HG03280 (cell line): ENCODE measurements around the gene PCDH9.

ENCODE experiments used
- ATAC-seq: cut with Tn5 transposase; IDR thresholded peaks from one replicate; pipeline ENCODE4 v1.9.1; 2021; ENCODE audit warnings: mild to moderate bottlenecking, moderate library complexity; ENCODE audit not compliant: unreplicated experiment

PCDH9 gene

DNA sequence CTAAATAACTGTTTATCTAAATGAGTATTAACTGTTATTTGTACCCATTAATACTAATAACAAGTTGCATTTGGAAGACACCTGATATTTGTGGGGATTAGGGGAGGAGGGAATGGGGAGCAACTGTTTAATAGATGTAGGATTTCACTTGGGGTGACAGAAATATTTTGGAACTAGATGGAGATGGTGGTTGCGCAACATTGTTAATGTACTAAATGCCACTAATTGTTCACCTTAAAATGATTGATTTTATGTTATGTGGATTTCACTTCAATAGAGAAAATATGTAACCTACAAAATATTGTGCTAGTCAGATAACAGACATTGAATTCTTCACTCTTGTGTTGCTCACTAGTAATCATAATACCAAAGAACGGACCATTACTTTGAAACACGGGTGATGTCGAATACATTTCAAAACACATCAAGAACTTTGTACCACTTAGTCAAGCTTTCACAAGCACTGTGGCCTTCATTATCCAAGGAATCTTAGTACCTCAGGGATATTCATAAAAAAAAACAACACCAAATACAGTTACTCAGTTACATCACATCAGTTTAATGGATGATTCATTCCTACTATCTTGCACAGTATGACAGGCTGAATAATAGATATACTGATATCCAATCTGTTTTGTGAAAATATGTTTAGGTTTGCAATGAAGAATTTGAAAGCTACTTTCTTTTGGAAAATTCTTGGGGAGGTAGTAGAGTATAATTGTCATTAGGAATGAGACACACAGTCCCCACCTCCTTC, 721.8 kb downstream of the PCDH9 start:
- no peak for ATAC-seq

DNA sequence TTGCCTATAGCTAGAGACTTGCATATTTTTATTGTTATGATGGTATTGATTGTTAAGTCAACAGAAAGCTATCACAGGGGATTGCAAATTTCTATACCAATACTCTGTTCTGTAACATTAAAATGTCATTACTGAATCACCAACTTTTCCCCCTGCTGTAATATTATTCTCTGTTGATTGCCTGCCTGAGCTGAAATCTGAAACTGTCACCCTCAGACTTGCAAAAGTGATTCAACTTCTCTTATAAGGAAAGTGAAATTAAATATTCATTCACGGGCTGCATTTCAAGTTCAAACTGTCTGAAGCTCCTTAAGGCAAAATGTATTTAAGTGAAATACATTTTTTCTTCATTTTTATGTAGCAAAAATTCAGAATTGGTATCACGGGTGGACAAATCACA, 723.2 kb downstream of the PCDH9 start:
- no peak for ATAC-seq

DNA sequence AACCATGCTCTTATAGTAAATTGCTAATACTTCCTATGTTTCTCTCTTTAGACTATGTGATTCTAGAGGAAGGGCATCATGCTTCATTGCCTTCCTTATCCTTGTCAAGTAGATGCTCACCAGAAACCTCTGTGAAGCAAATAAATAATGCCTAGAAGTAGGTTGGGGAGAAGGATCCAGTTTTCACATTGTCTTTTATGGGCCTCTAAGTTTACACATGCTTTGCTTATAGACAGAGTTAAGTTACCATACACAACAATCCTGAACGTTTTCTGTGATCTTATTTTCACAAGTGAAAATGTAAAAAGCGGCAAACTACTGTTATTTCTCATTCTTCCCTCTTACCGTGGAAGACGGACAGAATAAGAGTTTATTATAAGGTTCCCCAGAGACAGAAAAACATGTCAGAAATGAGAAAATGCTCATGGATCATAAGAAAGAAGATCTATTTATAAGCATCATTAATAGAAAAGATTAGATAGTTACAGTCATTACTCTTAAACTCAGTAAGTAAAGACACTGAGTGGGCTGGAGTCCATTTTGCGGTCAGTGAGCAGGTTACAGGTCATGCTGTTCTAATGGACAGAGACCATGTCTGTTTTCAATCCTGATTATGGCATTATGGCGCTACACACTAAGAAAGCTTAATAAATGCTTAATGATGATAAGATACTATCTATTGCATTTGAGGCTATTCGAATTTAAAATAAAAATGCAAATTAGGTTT, 723.9 kb downstream of the PCDH9 start:
- ATAC-seq = no peak

DNA sequence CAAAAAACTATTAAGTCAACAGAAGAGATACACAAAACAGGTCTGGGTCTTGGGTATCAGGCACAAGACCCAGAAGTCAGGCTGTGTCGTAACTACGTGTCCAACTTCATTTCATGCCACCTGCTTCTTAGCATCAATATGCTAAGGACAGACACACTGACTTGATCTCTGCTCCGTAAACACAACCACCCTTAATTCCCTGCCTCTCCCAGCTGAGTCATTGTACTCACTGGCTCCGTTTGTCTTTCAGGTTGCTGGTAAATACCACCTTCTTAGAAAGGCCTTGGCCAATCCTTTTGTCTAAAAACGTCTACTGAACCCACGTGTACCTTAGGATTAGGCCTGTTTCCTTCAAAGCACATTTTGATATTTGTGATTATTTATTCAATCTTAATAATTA, 726.2 kb downstream of the PCDH9 start:
- ATAC-seq = no peak

DNA sequence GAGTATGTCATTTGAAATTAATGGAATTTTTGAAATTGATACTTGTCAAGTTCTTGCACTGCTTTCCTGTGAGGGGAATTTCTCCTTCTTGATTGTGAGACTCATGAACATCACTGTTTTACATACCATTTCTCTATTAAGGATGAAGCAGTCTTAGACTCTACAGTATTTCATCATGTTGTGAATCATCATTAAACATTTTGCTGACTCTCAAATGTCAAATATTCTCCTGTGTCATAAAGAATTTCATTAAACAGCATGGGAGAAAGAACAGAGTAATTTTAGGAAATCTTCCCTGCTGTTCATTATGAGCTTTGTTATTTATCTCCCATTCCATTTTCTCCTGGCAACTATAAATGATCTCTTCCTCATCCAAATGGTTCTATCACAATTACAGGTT, 729.0 kb downstream of the PCDH9 start:
- no peak for ATAC-seq

DNA sequence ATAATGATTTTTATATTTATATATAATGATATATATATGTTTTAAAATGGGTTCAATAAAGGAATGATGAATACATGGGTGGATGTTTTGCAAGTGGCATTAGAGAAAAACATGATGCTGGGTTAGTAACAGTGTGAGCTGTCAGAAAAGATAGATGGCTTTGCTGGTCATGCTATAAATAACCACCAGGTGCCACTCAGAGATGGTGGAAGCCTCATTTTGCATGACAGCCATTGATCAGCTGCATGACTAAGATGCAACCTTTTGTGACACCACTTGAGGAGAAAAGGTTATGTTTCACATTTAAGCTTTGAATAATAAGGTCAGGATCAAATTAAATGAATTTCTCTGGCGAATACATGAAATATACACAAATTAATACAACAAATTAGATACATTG, 737.7 kb downstream of the PCDH9 start:
- peak; percentile 80 for ATAC-seq

DNA sequence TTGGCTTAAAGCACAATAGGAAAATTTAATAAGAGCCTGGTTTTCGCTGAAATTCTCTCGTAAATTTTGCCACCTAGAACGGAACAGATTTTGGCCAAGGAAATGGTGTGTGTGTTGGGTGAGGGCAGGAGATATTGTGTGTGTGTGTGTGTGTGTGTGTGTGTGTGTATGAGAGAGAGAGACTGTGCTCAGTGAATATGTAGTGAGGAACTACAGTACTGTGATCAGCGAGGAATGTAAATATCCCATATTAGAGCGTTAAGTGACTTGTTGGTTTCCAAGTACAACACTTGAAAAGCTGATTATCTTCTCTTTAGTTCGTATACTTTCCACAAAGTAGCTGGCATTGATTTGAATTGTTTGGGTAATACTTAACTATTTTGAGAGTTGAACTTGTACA, 738.9 kb downstream of the PCDH9 start:
- ATAC-seq = no peak

DNA sequence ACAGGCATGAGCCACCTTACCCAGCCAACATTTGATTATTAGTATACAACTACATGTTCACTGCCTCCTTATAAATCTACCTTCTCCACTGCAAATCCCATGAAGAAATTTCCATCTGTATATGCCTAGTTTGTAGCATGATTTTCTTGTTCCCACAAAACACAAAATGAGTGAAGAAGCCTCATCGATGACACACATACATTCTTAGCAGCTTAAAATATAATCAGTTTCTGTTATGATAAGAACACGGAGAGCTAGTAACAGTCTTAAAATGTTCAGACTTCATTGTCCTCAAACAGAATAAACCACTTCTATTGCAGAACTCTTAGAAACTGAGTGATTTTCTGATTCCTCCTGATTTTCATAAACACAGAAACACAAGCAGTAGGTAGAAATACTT, 740.5 kb downstream of the PCDH9 start:
- no peak for ATAC-seq

DNA sequence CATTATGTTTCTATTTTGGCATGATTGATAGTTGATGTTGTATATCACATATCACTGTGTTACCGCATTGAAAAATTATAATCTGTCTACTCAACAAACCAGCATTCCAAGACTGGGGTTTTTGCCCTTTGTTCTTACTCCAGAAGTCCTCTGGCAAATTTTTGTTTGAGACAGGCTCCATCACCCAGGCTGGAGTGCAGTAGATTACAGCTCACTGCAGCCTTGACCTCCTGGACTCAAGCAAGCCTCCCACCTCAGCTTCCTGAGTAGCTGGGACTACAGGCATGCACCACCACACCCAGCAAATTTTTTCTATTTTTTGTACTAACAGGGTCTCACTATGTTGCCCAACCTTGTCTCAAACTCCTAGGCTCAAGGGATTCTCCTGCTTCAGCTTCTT, 741.0 kb downstream of the PCDH9 start:
- ATAC-seq = no peak

DNA sequence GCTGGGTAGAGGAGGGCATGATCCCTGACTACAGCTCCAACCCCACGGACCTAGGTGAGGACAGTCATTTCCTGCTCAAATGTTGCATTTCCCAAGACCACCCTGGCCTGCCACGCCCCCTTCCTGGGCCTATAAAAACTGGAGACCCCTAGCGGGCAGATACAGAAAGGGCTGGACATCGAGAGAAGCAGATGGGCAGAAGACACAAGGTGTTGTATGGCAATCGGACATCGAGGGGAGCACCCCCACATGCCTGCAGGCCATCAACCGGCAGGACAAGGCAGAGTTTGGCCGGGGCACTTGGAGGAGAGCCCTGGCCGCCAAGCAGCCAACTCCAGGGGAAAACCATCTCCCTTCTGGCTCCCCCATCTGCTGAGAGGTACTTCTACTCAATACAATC, 746.4 kb downstream of the PCDH9 start:
- no peak for ATAC-seq

DNA sequence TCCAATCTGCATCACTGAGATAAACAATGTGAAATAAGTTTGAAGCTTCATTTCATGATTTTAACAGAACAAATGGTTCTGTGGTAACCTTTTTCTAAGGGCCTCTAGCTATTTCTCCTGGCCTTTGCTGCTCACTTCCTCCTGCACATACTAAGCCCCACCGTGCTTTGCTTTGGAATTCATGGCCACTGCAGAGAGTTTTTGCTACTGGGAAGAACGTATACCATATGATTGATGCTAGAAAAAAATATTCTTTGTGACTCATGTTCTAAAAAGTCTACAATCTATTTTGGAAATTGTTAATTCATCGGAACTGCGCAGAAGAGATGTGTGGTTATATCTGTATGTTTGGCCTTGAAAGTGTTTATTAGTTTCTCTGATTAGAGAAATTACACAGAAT, 747.3 kb downstream of the PCDH9 start:
- no peak for ATAC-seq

DNA sequence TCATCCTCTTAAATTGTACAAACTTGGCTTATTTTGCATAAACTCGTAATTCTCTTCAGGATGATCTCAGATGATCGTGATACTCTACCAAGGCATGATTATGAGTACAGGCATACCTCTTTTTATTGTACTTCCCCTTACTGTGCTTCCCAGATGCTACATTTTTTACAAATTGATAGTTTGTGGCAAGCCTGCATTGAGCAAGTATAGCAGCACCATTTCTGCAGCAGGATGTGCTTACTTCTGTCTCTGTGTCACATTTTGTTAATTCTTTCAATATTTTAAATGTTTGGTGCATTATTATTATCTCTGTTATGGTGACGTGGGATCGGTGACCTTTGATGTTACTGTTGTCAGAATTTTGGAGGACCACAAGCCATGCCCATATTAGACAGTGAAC, 752.3 kb downstream of the PCDH9 start:
- no peak for ATAC-seq

DNA sequence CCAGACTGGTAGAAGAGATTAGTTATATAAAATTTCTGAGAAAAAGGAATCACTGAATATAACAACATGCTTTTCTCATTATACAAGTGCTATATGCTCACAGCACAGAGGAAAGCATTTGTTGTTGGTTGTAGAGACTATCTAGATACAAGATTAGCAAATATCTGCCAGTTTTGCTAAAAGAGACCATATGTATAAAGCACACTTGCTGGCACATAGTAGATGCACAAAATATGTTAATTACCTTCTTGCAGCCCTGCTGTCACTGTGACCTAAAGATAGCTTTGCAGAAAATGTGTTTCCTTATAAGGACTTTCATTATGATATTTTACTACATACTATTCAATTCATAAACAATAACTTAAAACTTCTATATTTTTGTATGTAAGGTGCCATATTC, 755.1 kb downstream of the PCDH9 start:
- no peak for ATAC-seq

DNA sequence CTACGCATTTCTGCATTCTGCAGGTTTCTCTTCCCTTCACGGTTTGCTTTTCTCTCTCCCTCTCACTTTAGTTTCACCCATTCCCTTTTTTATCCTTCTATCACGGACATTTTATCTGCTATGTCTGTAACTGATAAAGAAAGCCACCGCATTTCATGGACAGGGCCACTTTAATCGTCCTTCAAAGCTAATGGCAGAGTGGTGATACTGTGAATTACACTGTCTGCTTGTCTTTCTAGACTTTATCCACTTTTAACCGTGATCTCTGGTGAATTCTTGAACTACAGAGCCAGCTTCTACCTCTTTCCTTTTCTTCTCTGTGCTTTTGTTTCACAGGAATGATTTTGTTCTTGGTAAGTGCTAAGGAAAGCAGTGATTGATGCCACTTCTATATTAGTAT, 760.4 kb downstream of the PCDH9 start:
- no peak for ATAC-seq

DNA sequence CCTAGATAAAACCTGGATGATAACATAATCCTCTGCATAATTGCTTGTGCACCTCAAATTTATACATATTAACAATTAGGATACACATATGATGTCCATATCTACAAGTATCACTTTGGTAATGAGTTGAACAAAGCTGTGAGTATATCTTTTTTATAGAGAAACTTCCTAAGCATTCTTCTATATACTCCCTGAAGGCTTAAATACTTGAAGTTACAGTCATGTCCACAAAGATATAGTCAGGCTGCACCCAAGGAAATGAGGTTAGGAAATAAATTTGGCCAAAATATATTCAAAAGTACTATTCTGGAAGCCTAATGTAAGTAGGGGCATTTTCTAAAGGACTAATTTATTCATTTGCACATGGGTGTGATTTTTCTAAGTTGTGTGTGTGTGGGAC, 761.5 kb downstream of the PCDH9 start:
- no peak for ATAC-seq

DNA sequence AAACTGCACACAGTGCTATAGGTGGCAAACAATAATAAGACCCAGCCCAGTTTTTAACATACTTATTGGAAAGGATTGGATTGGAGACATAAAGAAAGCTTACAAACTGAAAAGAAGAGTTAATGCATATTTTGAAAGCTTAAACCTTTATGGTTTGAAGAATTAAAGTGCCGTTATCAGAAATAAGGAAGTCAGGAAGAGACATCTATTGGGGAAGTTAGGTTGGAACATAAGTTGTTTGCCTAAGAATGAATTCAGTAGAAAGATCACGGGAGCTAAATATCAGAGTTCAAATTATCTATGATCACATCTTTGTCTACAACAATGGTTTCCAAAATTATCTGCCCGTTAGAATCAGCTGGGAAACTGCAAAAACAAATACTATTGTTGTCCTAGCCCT, 767.9 kb downstream of the PCDH9 start:
- no peak for ATAC-seq

DNA sequence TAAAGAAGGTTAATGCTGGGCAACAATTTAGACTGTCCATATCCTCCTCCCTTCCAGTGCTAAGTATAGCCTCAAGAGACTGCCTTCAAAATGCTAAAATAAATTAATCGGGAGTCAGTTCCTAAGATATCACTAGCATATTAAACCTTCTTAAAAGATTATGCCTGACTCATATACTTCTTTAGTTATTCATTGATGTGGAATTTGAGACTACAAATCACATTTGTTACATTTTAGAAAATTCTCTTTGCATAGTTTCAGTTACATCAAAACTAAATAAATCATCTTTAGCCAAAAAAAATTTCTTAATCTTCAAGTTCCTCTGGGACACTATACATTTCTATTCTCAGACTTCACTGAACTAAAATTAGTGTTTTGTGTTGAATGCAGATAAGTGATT, 769.1 kb downstream of the PCDH9 start:
- no peak for ATAC-seq

DNA sequence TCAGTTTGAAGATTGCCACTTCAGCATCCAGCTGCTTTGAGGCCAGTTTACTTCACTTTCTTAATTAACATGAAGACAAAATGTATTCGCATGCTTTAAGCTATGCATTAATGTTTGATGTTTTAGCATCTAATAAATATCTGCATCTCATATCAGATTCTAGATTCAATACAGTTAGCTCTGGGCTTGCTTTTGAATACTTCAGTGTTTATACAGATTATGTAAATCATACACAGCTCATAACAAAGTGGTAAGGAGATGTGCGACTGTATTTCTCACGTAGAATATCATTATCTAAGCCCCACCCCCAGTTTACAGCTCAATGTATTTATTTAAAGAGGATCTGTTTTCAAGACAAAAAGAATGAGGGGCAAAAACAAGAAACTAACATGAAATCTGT, 770.5 kb downstream of the PCDH9 start:
- ATAC-seq = no peak

DNA sequence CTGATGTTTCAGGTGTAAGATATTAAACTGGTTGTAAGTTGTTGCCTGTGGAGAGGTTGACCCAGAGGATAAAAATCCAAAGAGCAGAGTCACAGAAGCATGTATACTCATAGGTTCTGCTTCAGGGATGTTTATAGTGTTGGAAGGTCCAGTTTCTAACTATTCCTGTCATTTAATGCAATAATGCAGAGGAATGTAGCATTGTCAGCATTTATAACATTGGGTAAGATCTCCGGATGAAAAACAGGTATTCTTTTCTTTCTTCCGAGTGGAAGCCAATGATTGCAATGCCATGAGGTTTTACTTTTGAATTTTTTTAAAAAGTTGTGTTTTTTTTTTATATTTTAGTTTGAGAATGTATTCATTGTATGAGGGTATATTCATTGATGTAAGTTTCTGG, 771.0 kb downstream of the PCDH9 start:
- no peak for ATAC-seq

DNA sequence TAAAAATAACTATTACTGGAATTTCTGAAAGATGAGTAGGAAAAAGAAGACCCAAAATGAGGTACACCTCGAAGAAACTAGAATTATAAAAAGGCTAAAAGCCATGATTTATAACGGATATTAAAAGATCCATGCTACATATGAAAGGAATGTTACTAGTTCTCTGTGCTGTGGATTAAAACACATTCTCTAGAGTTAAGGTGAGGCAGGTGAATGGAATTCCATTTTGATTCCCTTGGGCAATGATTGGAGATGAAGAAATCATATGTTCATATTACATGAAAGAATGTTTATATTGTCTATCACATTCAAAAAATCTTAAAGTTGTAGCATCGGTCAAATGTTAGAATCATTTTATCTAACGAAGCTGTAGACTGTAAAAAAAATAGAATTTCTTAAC, 783.7 kb downstream of the PCDH9 start:
- ATAC-seq = no peak

DNA sequence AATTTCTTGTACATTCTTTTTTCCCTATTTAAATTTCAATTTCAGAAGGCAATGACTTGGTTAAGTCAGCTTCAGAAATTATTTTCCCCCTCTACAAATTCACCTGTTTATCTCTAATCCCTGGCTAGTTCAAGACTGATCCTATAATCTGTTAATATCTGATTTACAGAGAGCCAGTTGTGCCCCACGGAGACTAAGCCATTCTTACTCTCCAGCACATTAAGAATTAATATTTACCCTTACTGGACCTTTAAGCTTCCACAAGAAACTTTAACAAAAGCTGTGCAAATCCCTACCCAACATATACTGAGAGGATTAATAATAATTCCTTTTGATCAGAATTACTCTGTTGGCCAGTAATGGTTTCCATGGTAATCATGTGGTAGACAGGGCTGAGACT, 786.2 kb downstream of the PCDH9 start:
- no peak for ATAC-seq

DNA sequence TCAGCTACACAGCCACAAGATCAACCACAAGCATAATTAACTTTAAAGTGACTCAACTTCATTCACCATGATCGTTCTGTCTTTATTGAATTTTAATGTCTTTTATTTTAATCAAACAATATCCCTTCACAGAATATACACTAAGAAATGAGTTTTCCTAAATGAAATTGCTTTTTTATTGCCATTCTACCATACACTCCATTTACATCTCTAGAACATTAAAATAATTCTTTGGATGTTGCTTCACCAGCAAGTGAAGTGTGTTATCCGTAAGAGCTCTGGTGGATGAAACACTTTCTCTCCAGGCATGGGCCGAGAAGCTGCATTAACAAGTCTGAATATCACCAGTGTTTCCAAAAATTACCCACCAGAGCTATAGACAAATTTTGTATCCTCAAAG, 789.2 kb downstream of the PCDH9 start:
- no peak for ATAC-seq

DNA sequence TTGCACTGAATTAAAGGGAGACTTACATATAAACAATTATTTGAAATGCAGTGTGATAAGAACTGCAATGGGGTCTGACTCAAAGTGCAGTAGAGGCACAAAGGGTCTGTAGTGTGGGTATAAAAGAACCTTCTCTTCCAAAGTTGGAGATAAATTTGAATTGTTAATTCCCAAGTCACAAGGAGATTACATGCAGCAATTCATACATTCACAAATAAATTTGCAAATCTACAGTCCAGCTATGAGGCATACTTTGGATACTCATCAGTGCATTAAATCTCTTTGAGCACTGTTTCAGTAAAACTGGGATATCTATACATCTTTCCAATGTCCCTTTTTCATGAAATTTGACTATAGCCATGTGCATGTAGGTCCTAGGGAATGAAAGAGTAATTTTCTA, 799.4 kb downstream of the PCDH9 start:
- no peak for ATAC-seq
